ACC112 (cell line): Measurements from ENCODE around the gene AMN.
"Not testable (repeated sequence)": the region's sequence is repeated elsewhere in the genome, so short reads cannot be mapped to it uniquely, and the experiment has no call there.

Experiments used
- H2AFZ ChIP-seq: fragments of 200-600 bp; sonication (generic); one replicate; pipeline ENCODE4 v1.6.0; 2017; ENCODE audit warnings: antibody characterized with exemption, low read length; ENCODE audit not compliant: unreplicated experiment
- H3K27ac ChIP-seq: fragments of 200-600 bp; sonication (generic); 2 replicates; pipeline ENCODE4 v1.5.1; 2014; ENCODE audit warnings: low read depth, mild to moderate bottlenecking, antibody characterized with exemption, low read length, moderate library complexity
- H3K27me3 ChIP-seq: fragments of 200-600 bp; sonication (generic); 2 replicates; pipeline ENCODE4 v1.6.1; 2014; ENCODE audit warnings: mild to moderate bottlenecking, antibody characterized with exemption, low read length, moderate library complexity, mixed read lengths; ENCODE audit not compliant: insufficient read depth
- H3K36me3 ChIP-seq: fragments of 200-600 bp; sonication (generic); 2 replicates; pipeline ENCODE4 v1.6.1; 2016; ENCODE audit warnings: mild to moderate bottlenecking, antibody characterized with exemption, low read length, moderate library complexity, mixed read lengths; ENCODE audit not compliant: insufficient read depth
- H3K4me1 ChIP-seq: fragments of 200-600 bp; sonication (generic); one replicate; pipeline ENCODE4 v1.6.1; 2016; ENCODE audit warnings: low read length, mixed read lengths; ENCODE audit not compliant: insufficient read depth, unreplicated experiment, control insufficient read depth
- H3K4me3 ChIP-seq: fragments of 200-600 bp; sonication (generic); 2 replicates; pipeline ENCODE4 v1.5.1; 2014; ENCODE audit warnings: mild to moderate bottlenecking, low read depth, low read length
- H3K79me2 ChIP-seq: fragments of 200-600 bp; sonication (generic); one replicate; pipeline ENCODE4 v1.6.0; 2016; ENCODE audit warnings: low read length; ENCODE audit not compliant: control insufficient read depth, unreplicated experiment, insufficient read depth

AMN gene

GRCh38 chr14:102923201-102923924 lies 900 bp downstream of the AMN start:
- Histone ChIP-seq H3K36me3 (no peaks in the 10 kb centered on the region), H2AFZ (no peak overlapping the region), H3K27ac (no peak overlapping the region), H3K4me3 (no peak overlapping the region), H3K79me2 (no peaks in the 10 kb centered on the region), H3K27me3 (peaks cover 55% of the 10 kb centered on the region), H3K4me1 (no peaks in the 10 kb centered on the region)

GRCh38 chr14:102923925-102924486 lies 1.5 kb downstream of the AMN start:
- Histone ChIP-seq H3K4me3 (no peak overlapping the region), H3K4me1 (no peaks in the 10 kb centered on the region), H3K27me3 (peaks cover 61% of the 10 kb centered on the region), H2AFZ (no peak overlapping the region), H3K79me2 (no peaks in the 10 kb centered on the region), H3K36me3 (no peaks in the 10 kb centered on the region), H3K27ac (no peak overlapping the region)

- Histone ChIP-seq H3K4me1 (peaks cover 7% of the 10 kb centered on the region), H2AFZ (no peak overlapping the region), H3K36me3 (no peaks in the 10 kb centered on the region), H3K27ac (no peak overlapping the region), H3K4me3 (no peak overlapping the region), H3K27me3 (peaks cover 70% of the 10 kb centered on the region), H3K79me2 (no peaks in the 10 kb centered on the region)
Observed at GRCh38 chr14:102924632-102925588, 2.4 kb downstream of the AMN start.

GRCh38 chr14:102925646-102926045 lies 3.2 kb downstream of the AMN start:
- H3K4me1 ChIP-seq, result peaks cover 7% of the 10 kb centered on the region
- H3K79me2 ChIP-seq, result no peaks in the 10 kb centered on the region
- no peak overlapping the region for H3K4me3 ChIP-seq
- H3K27ac ChIP-seq, result no peak overlapping the region
- H3K36me3 ChIP-seq, result no peaks in the 10 kb centered on the region
- peaks cover 78% of the 10 kb centered on the region for H3K27me3 ChIP-seq
- no peak overlapping the region for H2AFZ ChIP-seq

- no peaks in the 10 kb centered on the region for H3K79me2 ChIP-seq
- H3K36me3 ChIP-seq, result no peaks in the 10 kb centered on the region
- peaks cover 7% of the 10 kb centered on the region for H3K4me1 ChIP-seq
- no peak overlapping the region for H2AFZ ChIP-seq
- peaks cover 76% of the 10 kb centered on the region for H3K27me3 ChIP-seq
- H3K27ac ChIP-seq, result no peak overlapping the region
- H3K4me3 ChIP-seq, result no peak overlapping the region
Observed at GRCh38 chr14:102926104-102926503, 3.6 kb downstream of the AMN start.

- H3K27me3 ChIP-seq, result peaks cover 68% of the 10 kb centered on the region
- H3K4me1 ChIP-seq, H3K4me3 ChIP-seq, H2AFZ ChIP-seq, H3K27ac ChIP-seq, H3K36me3 ChIP-seq, H3K79me2 ChIP-seq: not testable (repeated sequence)
Observed at GRCh38 chr14:102926840-102927239, 4.4 kb downstream of the AMN start.

GRCh38 chr14:102927346-102927877 lies 4.9 kb downstream of the AMN start:
- no peak overlapping the region for H2AFZ ChIP-seq
- H3K36me3 ChIP-seq, result no peaks in the 10 kb centered on the region; the same call in 1 of the 2 replicates
- peaks cover 7% of the 10 kb centered on the region for H3K4me1 ChIP-seq
- peaks cover 63% of the 10 kb centered on the region for H3K27me3 ChIP-seq
- H3K27ac ChIP-seq, result no peak overlapping the region
- H3K79me2 ChIP-seq, result no peaks in the 10 kb centered on the region
- H3K4me3 ChIP-seq, result no peak overlapping the region

- Histone ChIP-seq H3K4me3 (peak overlapping the region; percentile 57; the same call in 1 of the 2 replicates), H3K36me3 (peaks cover under 1% of the 10 kb centered on the region; the same call in 1 of the 2 replicates), H3K79me2 (no peaks in the 10 kb centered on the region), H3K27me3 (peaks cover 57% of the 10 kb centered on the region), H3K4me1 (peaks cover 7% of the 10 kb centered on the region), H3K27ac (no peak overlapping the region), H2AFZ (no peak overlapping the region)
Observed at GRCh38 chr14:102927878-102928411, 5.5 kb downstream of the AMN start.

- H2AFZ ChIP-seq, result peak overlapping the region; percentile 25
- H3K79me2 ChIP-seq, result no peaks in the 10 kb centered on the region
- H3K27me3 ChIP-seq, result peaks cover 51% of the 10 kb centered on the region
- peaks cover 7% of the 10 kb centered on the region for H3K4me1 ChIP-seq
- peak overlapping the region; percentile 57 for H3K4me3 ChIP-seq
- no peak overlapping the region for H3K27ac ChIP-seq
- H3K36me3 ChIP-seq, result peaks cover 4% of the 10 kb centered on the region; the same call in 1 of the 2 replicates
Observed at GRCh38 chr14:102928412-102929240, 6.2 kb downstream of the AMN start.
